Kidney (tissue), 14 donors: ENCODE data around the gene RGS7BP. TPM values are rescaled to one million over a fixed set of nuclear protein-coding genes. Genes with fewer than 3 reads are reported as not detected.
A peak's percentile ranks its signal among the peaks of the same experiment; 100 is the strongest.

Experiments used
- DNase-seq, 5 donors: peaks; one replicate each; pipeline ENCODE4 v3.0.0-alpha.2; 2013 to 2020
- FAIRE-seq: peaks from 2 replicates; lab custom pipeline; 2012; peaks lifted over from hg19 to GRCh38; lab: Jason Lieb, UNC
- H3K27ac ChIP-seq, 2 donors: one replicate each; pipeline ENCODE4 v1.7.0; 2013; ENCODE audit warnings: low read depth in 2 of 2, low read length in 2 of 2, inconsistent platforms in 1 of 2
- H3K27me3 ChIP-seq: one replicate; pipeline ENCODE4 v1.7.1; 2013; ENCODE audit warnings: low read length, inconsistent platforms; ENCODE audit not compliant: control insufficient read depth, insufficient read depth
- H3K36me3 ChIP-seq, 3 donors: one replicate each; pipeline versions ENCODE4 v1.7.0 to v1.7.1; 2013; ENCODE audit warnings: low read length in 3 of 3, control low read depth in 1 of 3, inconsistent platforms in 1 of 3; ENCODE audit not compliant: insufficient read depth in 3 of 3, control insufficient read depth in 2 of 3
- H3K4me1 ChIP-seq, 3 donors: one replicate each; pipeline versions ENCODE4 v1.7.0 to v1.7.1; 2013; ENCODE audit warnings: low read length in 3 of 3, inconsistent platforms in 1 of 3, low read depth in 1 of 3; ENCODE audit not compliant: control insufficient read depth in 2 of 3, insufficient read depth in 2 of 3
- H3K4me3 ChIP-seq, 3 donors: one replicate each; pipeline versions ENCODE4 v1.7.0 to v1.8.1; 2013; ENCODE audit warnings: low read length in 3 of 3, control low read depth in 1 of 3, inconsistent platforms in 1 of 3
- H3K9ac ChIP-seq, 3 donors: one replicate each; pipeline versions ENCODE4 v1.7.0 to v1.7.1; 2013; ENCODE audit warnings: low read length in 3 of 3, control low read depth in 1 of 3, inconsistent platforms in 1 of 3
- H3K9me3 ChIP-seq, 3 donors: one replicate each; pipeline versions ENCODE4 v1.7.0 to v1.7.1; 2013; ENCODE audit warnings: low read length in 3 of 3, control low read depth in 1 of 3, inconsistent platforms in 1 of 3; ENCODE audit not compliant: control insufficient read depth in 2 of 3, insufficient read depth in 1 of 3
- intact Hi-C: fragments of 100-400 bp; cut with DNase I; formaldehyde crosslinking; loops from one replicate; pipeline ENCODE4 v1.11.1; 2022
- polyA plus RNA-seq: library from polyadenylated mRNA; stranded (reverse); fragments of 350-450 nt; fragmentation: Illumina TruSeq; extraction: RNeasy Lipid Tissue Mini Kit (QIAGEN cat#74804); gene quantifications from one replicate; pipeline ENCODE4 v1.2.3, GENCODE V29; 2014; ENCODE audit warnings: low read depth, low replicate concordance; ENCODE audit not compliant: insufficient read depth
- total RNA-seq: library from RNA; stranded (reverse); fragmentation: NEBNext Ultra II Directional; extraction: Animal tissue kit (Norgen Biotek cat#: 25700); gene quantifications from one replicate; pipeline ENCODE4 v1.2.1, GENCODE V29; 2021
- TF ChIP-seq, protein P1 (sequence below): IDR thresholded peaks from 3 replicates; pipeline ENCODE4 v1.5.1; 2012; ENCODE audit warnings: mild to moderate bottlenecking, moderate library complexity, borderline replicate concordance; ENCODE audit not compliant: insufficient read depth; ENCODE audit errors: extremely low read depth
- donor health status: control.
- donor health status: control.
- donor health status: control.
- donor health status: control.
- donor health status: control.
- donor health status: DM: yes; HTN: yes; CAD: no.
- donor health status: Normal renal cell carcinoma (clear cell type).

Gene RGS7BP
- total and polyA plus RNA-seq, 2 donors from 2014 or later, result 0.39 to 10.7 TPM

- intact Hi-C loops, result no loop called here
- no peaks in the 10 kb centered on the region for H3K27me3 ChIP-seq
- no peak overlapping the region for H3K27ac ChIP-seq
- FAIRE-seq (no peak), DNase-seq (no peak)
- no peaks in the 10 kb centered on the region for H3K36me3 ChIP-seq
- H3K9ac ChIP-seq, result no peak overlapping the region
- H3K9me3 ChIP-seq, result no peaks in the 10 kb centered on the region
- TF ChIP-seq, protein P1, sequence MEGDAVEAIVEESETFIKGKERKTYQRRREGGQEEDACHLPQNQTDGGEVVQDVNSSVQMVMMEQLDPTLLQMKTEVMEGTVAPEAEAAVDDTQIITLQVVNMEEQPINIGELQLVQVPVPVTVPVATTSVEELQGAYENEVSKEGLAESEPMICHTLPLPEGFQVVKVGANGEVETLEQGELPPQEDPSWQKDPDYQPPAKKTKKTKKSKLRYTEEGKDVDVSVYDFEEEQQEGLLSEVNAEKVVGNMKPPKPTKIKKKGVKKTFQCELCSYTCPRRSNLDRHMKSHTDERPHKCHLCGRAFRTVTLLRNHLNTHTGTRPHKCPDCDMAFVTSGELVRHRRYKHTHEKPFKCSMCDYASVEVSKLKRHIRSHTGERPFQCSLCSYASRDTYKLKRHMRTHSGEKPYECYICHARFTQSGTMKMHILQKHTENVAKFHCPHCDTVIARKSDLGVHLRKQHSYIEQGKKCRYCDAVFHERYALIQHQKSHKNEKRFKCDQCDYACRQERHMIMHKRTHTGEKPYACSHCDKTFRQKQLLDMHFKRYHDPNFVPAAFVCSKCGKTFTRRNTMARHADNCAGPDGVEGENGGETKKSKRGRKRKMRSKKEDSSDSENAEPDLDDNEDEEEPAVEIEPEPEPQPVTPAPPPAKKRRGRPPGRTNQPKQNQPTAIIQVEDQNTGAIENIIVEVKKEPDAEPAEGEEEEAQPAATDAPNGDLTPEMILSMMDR, result no peak
- H3K4me3 ChIP-seq, result no peak overlapping the region
- no peaks in the 10 kb centered on the region for H3K4me1 ChIP-seq
Observed at GRCh38 chr5:64606926-64607325, 101.1 kb downstream of the RGS7BP start.

- intact Hi-C loops, result loop anchor here (10.0 kb wide), 2 partner anchors 388 to 468 kb away; no protein-coding TSS in a partner anchor
- DNase-seq (peak in 3 of 5 donors; percentile 63 to 89 (median 88)), FAIRE-seq (peak; percentile 88)
- no peaks in the 10 kb centered on the region for H3K36me3 ChIP-seq
- no peaks in the 10 kb centered on the region for H3K27me3 ChIP-seq
- H3K27ac ChIP-seq, result no peak overlapping the region
- no peak overlapping the region for H3K9ac ChIP-seq
- H3K9me3 ChIP-seq, result no peaks in the 10 kb centered on the region
- TF ChIP-seq, protein P1, result peak; percentile 89
- no peak overlapping the region for H3K4me3 ChIP-seq
- H3K4me1 ChIP-seq, result no peaks in the 10 kb centered on the region
Observed at GRCh38 chr5:64612344-64612961, 106.6 kb downstream of the RGS7BP start.

DNA sequence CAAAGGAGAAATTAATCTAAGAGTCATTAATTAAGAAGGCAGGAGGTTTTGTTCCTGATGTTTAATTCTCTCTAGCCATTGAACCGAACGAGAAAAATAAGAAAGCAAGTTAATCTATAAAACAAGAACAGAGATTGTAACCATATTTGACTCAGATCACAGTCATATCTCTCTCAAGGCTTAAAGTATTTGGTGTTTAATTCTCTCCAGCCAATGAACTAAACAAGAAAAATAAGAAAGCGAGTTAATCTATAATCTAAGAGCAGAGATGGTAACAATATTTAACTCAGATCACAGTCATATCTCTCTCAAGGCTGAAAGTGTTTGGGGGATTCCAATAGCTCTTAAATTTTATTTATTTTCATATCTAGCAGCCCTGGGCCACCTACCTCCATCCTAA lies 110.1 kb downstream of the RGS7BP start:
- Histone ChIP-seq H3K9me3 (no peaks in the 10 kb centered on the region), H3K36me3 (no peaks in the 10 kb centered on the region), H3K4me1 (no peaks in the 10 kb centered on the region), H3K27me3 (no peaks in the 10 kb centered on the region), H3K9ac (no peak overlapping the region), H3K27ac (no peak overlapping the region), H3K4me3 (no peak overlapping the region)
- no peak for DNase-seq
- TF ChIP-seq, protein P1, result no peak
- no peak for FAIRE-seq
- intact Hi-C loops, result loop anchor here (10.0 kb wide), 2 partner anchors 391 to 471 kb away; no protein-coding TSS in a partner anchor
